Ecto neural progenitor cell (in vitro differentiated cells): ENCODE results near the gene SP5.
"Not testable (repeated sequence)": the region's sequence is repeated elsewhere in the genome, so short reads cannot be mapped to it uniquely, and the experiment has no call there.

Experiments
- DNase-seq: peaks from one replicate; pipeline ENCODE4 v3.0.0-alpha.2; 2018; ENCODE audit warnings: low spot score

SP5 gene

GRCh38 chr2:170715062-170715931 lies at the start of gene SP5:
Gene SP5, plus strand, starts transcription at chr2:170715337. Its CDS starts 176 bp downstream, at chr2:170715513.
- DNase-seq = peak; percentile 94

- no peak for DNase-seq
Measured at GRCh38 chr2:170665743-170666142, 49.4 kb upstream of the SP5 start.

GRCh38 chr2:170669909-170670308 lies 45.2 kb upstream of the SP5 start:
- DNase-seq = no peak

- DNase-seq = no peak
Measured at GRCh38 chr2:170670651-170671050, 44.5 kb upstream of the SP5 start.

GRCh38 chr2:170671079-170671478 lies 44.1 kb upstream of the SP5 start:
- no peak for DNase-seq

GRCh38 chr2:170674282-170674681 lies 40.9 kb upstream of the SP5 start:
- not testable (repeated sequence) for DNase-seq

GRCh38 chr2:170675701-170676100 lies 39.4 kb upstream of the SP5 start:
- no peak for DNase-seq

GRCh38 chr2:170679607-170680079 lies 35.5 kb upstream of the SP5 start:
- peak; percentile 48 for DNase-seq

GRCh38 chr2:170680172-170680941 lies 34.8 kb upstream of the SP5 start:
- no peak for DNase-seq

GRCh38 chr2:170681311-170681710 lies 33.8 kb upstream of the SP5 start:
- no peak for DNase-seq

GRCh38 chr2:170685591-170685990 lies 29.5 kb upstream of the SP5 start:
- DNase-seq = peak; percentile 55

- DNase-seq = no peak
Measured at GRCh38 chr2:170689481-170689880, 25.7 kb upstream of the SP5 start.

- no peak for DNase-seq
Measured at GRCh38 chr2:170690640-170691039, 24.5 kb upstream of the SP5 start.

- DNase-seq = no peak
Measured at GRCh38 chr2:170694316-170694715, 20.8 kb upstream of the SP5 start.

GRCh38 chr2:170695521-170696410 lies 19.4 kb upstream of the SP5 start:
- no peak for DNase-seq

- no peak for DNase-seq
Measured at GRCh38 chr2:170696948-170697347, 18.2 kb upstream of the SP5 start.

- no peak for DNase-seq
Measured at GRCh38 chr2:170701011-170701410, 14.1 kb upstream of the SP5 start.

GRCh38 chr2:170703776-170704476 lies 11.2 kb upstream of the SP5 start:
- DNase-seq = no peak

GRCh38 chr2:170707821-170708795 lies 7.0 kb upstream of the SP5 start:
- DNase-seq = no peak

GRCh38 chr2:170710609-170710979 lies 4.5 kb upstream of the SP5 start:
- no peak for DNase-seq
